ENCODE results near the gene FCGR2B. TPM values are rescaled to one million over a fixed set of nuclear protein-coding genes. Genes with fewer than 3 reads are reported as not detected.
"Not testable (repeated sequence)": the region's sequence is repeated elsewhere in the genome, so short reads cannot be mapped to it uniquely, and the experiment has no call there.

Gene FCGR2B
- total RNA-seq, 4 donors from 2014 or later: 18.6 to 50.9 (median 32.3) TPM

GRCh38 chr1:161647507-161648360 is 15.2 kb upstream of the FCGR2B start:
- not testable (repeated sequence) for H3K27ac ChIP-seq; DNase-seq (ENCODE audit: low spot score in 2 of 2); H3K9me3 ChIP-seq; H3K27me3 ChIP-seq; H3K36me3 ChIP-seq; H3K4me3 ChIP-seq; H3K4me1 ChIP-seq
- TF ChIP-seq CTCF (IDR thresholded peaks at IDR 0.05): peak in 2 of 5 experiments; percentile 31 to 55
- WGBS, 2 donors: 53 to 54% methylated on average over 5 to 11 of the region's 13 CpGs

DNA sequence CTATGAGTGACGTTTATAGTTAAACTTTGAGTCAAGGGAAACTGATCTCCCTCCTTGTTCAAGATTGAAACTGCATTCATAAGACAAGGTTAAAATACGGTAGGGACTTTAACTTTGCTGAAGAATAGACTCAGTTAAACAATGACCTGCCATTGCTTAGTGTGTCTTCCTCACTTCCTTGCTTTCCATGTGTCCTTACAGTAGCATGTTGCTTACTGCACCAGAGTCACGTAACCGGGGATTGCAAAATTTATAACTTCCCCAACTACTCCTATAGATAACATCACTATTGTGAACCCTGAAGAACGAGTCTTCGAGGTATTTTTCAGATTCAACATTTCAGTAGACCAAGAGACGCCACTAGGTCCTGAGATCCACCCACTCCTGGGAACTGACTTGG is 9.4 kb upstream of the FCGR2B start:
- not testable (repeated sequence) for H3K27me3 ChIP-seq; DNase-seq (ENCODE audit: low spot score in 2 of 2); H3K4me3 ChIP-seq; H3K36me3 ChIP-seq; H3K9me3 ChIP-seq; H3K27ac ChIP-seq; H3K4me1 ChIP-seq
- 44 to 61% methylated on average over 2 of the region's 7 CpGs for WGBS, 2 donors

- H3K4me1 ChIP-seq; H3K27ac ChIP-seq; H3K36me3 ChIP-seq; DNase-seq (ENCODE audit: low spot score in 2 of 2); H3K27me3 ChIP-seq; H3K4me3 ChIP-seq; H3K9me3 ChIP-seq: not testable (repeated sequence)
- 33 to 87% methylated on average over 3 to 6 of the region's 6 CpGs for WGBS, 2 donors
Measured at GRCh38 chr1:161653971-161654370, 9.0 kb upstream of the FCGR2B start.

DNA sequence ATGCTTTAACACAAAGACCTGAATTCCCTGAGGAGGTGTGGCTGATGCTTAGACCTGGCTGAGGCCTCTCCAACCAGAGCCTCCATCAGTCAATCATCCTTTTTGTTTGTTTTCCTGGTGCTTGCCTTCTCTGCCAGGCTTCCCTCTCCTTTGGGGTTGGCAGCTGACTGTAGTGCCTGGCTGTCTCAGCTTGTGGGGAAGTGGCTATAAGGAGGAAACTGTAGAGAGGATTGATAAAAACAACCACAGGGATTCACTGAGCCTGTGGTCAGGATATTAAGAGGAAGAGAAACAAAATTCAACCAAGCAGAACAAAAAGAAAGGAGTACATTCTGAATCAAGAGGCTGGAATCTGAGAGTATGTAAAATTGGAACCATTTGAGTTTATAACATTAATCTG is 4.4 kb upstream of the FCGR2B start:
- H3K27ac ChIP-seq; H3K27me3 ChIP-seq; H3K4me1 ChIP-seq; H3K36me3 ChIP-seq; DNase-seq (ENCODE audit: low spot score in 2 of 2); H3K9me3 ChIP-seq; H3K4me3 ChIP-seq: not testable (repeated sequence)

GRCh38 chr1:161661660-161662311 is 1.2 kb upstream of the FCGR2B start:
- not testable (repeated sequence) for H3K4me3 ChIP-seq; H3K27me3 ChIP-seq; H3K4me1 ChIP-seq; H3K9me3 ChIP-seq; H3K36me3 ChIP-seq; H3K27ac ChIP-seq; DNase-seq (ENCODE audit: low spot score in 2 of 2)
- 61% methylated on average over 2 of the region's 9 CpGs; no CpG with 5 or more reads in 1 of the 2 donors for WGBS, 2 donors

GRCh38 chr1:161663569-161663968 is 626 bp downstream of the FCGR2B start:
- not testable (repeated sequence) for H3K36me3 ChIP-seq; H3K27ac ChIP-seq; H3K27me3 ChIP-seq; H3K4me1 ChIP-seq; H3K9me3 ChIP-seq; H3K4me3 ChIP-seq; DNase-seq (ENCODE audit: low spot score in 2 of 2)
- no CpG with 5 or more reads among the region's 1 CpG for WGBS, 2 donors

- WGBS, 2 donors: no CpG with 5 or more reads among the region's 4 CpGs
- not testable (repeated sequence) for H3K4me1 ChIP-seq; H3K9me3 ChIP-seq; H3K27me3 ChIP-seq; H3K27ac ChIP-seq; H3K36me3 ChIP-seq; H3K4me3 ChIP-seq; DNase-seq (ENCODE audit: low spot score in 2 of 2)
Measured at GRCh38 chr1:161664689-161665088, 1.7 kb downstream of the FCGR2B start.

DNA sequence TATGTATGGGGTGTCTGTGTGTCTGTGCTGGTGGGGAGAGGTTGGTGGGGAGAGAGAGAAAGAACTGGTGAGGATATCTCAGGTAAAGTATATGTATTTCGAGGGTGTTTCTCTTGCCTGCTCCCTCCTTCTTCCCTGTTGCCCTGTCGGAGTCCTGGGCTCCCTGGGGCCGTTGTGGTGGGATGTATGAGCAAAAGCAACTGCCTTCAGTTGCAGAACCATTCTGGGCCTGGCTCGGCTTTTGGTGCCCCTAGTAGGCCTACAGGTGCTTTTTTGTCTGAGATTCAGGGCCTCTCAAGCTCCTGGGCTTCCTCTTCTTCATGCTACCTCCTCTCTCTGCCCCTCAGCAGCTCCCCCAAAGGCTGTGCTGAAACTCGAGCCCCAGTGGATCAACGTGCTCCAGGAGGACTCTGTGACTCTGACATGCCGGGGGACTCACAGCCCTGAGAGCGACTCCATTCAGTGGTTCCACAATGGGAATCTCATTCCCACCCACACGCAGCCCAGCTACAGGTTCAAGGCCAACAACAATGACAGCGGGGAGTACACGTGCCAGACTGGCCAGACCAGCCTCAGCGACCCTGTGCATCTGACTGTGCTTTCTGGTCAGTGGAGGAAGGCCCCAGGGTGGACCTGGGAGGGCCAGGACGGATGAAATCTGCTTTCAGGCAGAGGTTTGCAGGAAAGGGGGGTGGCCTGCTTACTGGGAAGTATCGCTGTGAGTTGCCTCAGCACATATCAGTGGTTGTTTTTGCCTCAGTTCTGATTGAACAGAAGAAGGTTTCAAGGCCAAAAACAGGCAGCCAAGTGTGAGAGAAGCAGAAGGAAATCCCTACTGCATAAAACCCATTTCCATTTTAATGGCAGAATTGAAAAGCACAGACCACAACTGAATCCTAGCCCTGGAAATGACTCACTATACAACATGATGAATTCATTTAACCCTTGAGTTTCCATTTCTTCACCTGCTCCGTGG is 8.4 kb downstream of the FCGR2B start:
- DNase-seq (ENCODE audit: low spot score in 2 of 2): not testable (repeated sequence)

DNA sequence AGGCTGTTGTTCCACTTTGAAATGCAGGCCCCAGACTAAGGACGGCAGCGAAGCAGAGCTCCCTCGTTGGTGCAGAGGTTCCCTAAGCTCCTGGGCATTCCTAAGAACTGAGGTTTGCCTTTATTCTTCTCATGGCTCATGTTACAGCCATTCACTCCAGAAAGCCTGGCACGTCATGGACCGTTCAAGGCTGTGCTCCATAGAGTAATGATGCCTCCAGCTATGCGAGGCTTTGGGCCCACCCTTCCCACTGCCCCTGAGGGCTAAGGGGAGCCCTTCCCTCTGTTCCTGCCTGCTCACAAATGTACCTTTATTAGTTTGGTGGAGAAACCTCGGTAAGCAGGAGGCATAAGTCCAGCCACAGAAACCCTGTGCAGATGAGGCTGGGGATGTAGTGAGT is 10.5 kb downstream of the FCGR2B start:
- DNase-seq (ENCODE audit: low spot score in 2 of 2); H3K27ac ChIP-seq; H3K9me3 ChIP-seq; H3K4me3 ChIP-seq; H3K27me3 ChIP-seq; H3K36me3 ChIP-seq: not testable (repeated sequence)
- H3K4me1 ChIP-seq: peaks cover 0 to 20% (median 4%) of the 10 kb centered on the region in 4 donors
- WGBS, 2 donors: 81 to 82% methylated on average over 3 to 4 of the region's 7 CpGs

More for the DNA sequence above, 8.4 kb downstream of the FCGR2B start:
- H3K27me3 ChIP-seq, H3K27ac ChIP-seq, H3K4me3 ChIP-seq, H3K36me3 ChIP-seq, H3K9me3 ChIP-seq, H3K4me1 ChIP-seq: not testable (repeated sequence)
- WGBS, 2 donors: 60 to 61% methylated on average over 10 to 11 of the region's 15 CpGs

- peaks cover 0 to 20% (median 4%) of the 10 kb centered on the region in 4 donors for H3K4me1 ChIP-seq
- not testable (repeated sequence) for H3K36me3 ChIP-seq; H3K27ac ChIP-seq; H3K4me3 ChIP-seq; H3K9me3 ChIP-seq; H3K27me3 ChIP-seq; DNase-seq (ENCODE audit: low spot score in 2 of 2)
- WGBS, 2 donors: 72 to 97% methylated on average over 3 of the region's 3 CpGs
Measured at GRCh38 chr1:161674447-161674846, 11.5 kb downstream of the FCGR2B start.

GRCh38 chr1:161674908-161675307 is 12.0 kb downstream of the FCGR2B start:
- WGBS, 2 donors: 90 to 92% methylated on average over 3 of the region's 3 CpGs
- not testable (repeated sequence) for H3K9me3 ChIP-seq; H3K36me3 ChIP-seq; H3K27me3 ChIP-seq; DNase-seq (ENCODE audit: low spot score in 2 of 2); H3K4me3 ChIP-seq; H3K27ac ChIP-seq
- H3K4me1 ChIP-seq: peaks cover 0 to 20% (median 4%) of the 10 kb centered on the region in 4 donors
